Measurements from ENCODE around the gene SASS6.

Gene SASS6

DNA sequence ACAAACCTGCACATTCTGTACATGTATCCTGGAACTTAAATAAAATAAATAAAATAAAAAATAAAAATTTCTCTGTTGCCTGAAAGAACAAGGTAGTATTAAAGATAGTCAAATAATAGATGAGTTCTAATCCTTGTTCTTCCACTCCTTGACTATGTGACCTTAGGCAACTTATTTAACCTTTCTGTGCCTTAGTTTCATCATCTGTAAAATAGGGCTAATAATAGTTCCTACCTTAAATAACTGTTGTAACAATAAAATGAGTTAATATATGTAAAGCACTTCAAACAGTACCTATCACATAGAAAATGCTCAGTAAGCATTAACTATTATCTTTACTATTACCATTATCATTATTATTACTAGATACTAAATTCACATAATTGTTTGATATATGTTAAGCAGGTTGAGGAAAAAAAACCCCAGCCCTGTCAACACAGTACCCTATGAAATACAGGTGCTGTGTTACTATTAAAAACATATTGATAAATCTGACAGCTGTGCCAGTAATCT is 23.1 kb downstream of the SASS6 start:
- no peak for DNase-seq (ENCODE audit: low read depth in 1 of 2, low spot score in 1 of 2)

DNA sequence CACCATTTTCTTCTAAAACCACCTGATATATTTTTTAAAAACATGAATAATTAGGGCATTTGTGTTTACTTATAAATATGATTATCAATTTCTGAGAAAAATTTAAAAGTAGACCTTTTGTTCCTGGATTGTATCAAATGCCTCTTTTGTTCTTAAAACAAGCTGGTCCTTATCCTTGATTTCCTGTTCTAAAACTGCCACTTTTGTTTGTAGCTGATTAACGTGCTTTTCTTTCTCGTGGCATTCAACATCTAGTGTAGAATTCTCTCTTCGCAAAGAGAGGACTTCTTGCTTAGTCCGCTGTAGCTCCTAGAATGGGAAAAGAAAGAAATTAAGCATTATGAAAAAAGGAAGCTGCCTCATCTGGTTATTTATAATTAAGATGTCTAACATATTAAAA is 25.0 kb downstream of the SASS6 start:
- DNase-seq (ENCODE audit: low read depth in 1 of 2, low spot score in 1 of 2), result no peak

DNA sequence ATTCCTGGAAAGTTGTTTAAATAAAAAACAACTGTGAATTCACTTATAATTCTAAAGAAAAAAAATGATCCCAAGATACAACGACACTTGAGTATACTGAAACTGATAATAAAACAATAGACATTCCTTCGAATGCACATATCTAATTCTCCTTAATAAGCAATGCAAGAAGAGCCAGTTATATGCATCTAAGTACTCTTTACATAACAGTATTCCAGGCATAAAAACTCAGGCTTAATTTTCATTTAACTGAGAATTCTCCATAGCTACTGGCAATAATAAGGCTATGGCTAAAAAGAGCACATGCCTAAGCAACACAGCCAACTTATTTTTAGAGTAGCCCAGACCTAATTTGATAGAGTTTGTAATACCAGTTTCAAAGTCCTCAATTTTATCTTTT is 31.2 kb downstream of the SASS6 start:
- no peak for DNase-seq (ENCODE audit: low read depth in 1 of 2, low spot score in 1 of 2)

GRCh38 chr1:100100202-100100601 is 32.5 kb downstream of the SASS6 start:
- DNase-seq (ENCODE audit: low read depth in 1 of 2, low spot score in 1 of 2), result no peak

GRCh38 chr1:100090471-100090870 is 42.3 kb downstream of the SASS6 start:
- no peak for DNase-seq (ENCODE audit: low read depth in 1 of 2, low spot score in 1 of 2)

DNA sequence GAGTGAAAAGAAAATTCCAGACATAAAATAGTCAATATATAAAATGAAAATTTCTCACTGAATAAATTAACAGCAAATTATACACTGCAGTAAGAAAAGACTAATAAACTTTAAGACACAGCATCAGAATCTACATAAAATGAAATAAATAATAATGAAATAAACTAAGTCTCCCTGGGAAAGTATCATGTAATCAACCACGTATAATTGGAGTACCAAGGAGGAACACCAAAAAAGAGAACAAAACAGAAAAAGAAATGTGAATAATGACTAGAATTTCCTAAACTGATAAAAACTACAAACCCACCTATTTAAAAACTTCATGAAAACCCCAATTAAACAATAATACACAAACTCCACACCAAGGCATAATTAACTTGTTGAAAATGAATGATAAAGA is 43.6 kb downstream of the SASS6 start:
- no peak for DNase-seq (ENCODE audit: low read depth in 1 of 2, low spot score in 1 of 2)

- no peak for DNase-seq (ENCODE audit: low read depth in 1 of 2, low spot score in 1 of 2)
Measured at GRCh38 chr1:100087396-100087795, 45.3 kb downstream of the SASS6 start.

DNA sequence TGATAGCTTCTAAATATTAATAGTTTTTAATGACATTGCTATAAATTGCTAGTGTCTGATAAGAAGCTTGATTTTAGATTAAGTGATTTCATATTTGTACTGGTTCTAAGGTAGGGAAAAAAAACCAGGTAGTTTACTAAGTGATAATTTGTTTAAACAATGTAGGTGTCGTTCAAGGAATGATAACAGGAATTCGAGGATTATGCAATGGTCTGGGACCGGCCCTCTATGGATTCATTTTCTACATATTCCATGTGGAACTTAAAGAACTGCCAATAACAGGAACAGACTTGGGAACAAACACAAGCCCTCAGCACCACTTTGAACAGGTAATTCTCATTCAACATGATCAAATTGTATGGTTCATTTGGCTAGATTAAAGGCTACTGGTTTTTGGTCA is 52.4 kb downstream of the SASS6 start:
- DNase-seq (ENCODE audit: low read depth in 1 of 2, low spot score in 1 of 2), result no peak

GRCh38 chr1:100077531-100077930 is 55.2 kb downstream of the SASS6 start:
- no peak for DNase-seq (ENCODE audit: low read depth in 1 of 2, low spot score in 1 of 2)

GRCh38 chr1:100076744-100077143 is 56.0 kb downstream of the SASS6 start:
- no peak for DNase-seq (ENCODE audit: low read depth in 1 of 2, low spot score in 1 of 2)

GRCh38 chr1:100076319-100076718 is 56.4 kb downstream of the SASS6 start:
- no peak for DNase-seq (ENCODE audit: low read depth in 1 of 2, low spot score in 1 of 2)

DNA sequence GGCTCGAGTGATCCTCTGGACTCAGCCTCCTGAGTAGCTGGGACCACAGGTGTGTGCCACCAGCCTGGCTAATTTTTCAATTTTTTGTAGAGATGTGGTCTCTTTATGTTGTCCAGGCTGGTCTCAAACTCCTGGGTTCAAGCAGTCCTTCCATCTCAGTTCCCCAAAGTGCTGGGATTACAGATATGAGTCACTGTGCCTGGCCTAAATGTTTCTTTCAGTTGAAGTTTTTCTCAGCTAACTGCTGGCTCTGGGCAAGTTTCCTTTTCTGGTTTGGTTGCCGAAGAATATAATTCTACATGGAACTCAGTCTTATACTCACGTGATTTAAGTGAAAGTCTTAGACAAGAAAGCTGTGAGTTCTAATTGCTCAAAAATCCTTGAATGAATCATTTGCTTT is 57.0 kb downstream of the SASS6 start:
- DNase-seq (ENCODE audit: low read depth in 1 of 2, low spot score in 1 of 2), result no peak

- no peak for DNase-seq (ENCODE audit: low read depth in 1 of 2, low spot score in 1 of 2)
Measured at GRCh38 chr1:100074604-100075395, 57.9 kb downstream of the SASS6 start.

GRCh38 chr1:100073531-100073930 is 59.2 kb downstream of the SASS6 start:
- no peak for DNase-seq (ENCODE audit: low read depth in 1 of 2, low spot score in 1 of 2)

DNA sequence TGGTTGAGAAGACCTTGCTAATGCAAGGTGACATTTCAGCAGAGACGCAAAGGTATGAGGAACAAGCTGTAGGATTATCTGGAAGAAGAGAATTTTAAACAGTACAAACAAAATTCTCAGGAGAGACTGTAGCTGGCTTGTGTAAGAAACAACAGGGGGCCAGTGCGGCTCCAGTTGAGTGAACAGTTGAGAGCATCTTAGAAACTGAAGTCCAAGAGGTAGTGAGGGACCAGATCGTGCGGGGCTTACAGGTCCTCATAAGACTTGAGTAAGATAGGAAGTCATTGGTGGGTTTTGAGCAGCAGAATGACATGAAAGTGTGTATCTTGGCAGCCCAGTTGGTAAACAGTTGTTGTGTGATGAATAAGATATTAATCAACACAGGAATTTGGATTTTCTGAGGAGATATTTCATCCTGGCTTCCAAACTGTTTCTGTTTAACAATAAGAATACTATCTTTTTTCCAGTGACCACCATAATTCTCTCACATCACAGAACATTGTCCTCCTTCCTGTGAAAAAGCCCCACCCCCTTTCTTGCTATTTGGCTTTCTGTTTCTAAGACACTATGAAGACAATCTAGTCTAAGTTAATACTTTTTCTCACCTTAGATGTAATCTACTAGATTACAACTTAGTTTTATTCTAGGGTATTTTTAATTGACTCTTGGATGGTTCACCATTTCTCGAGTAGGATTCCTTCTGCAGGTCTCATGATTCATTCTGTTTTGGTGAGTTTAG is 62.4 kb downstream of the SASS6 start:
- no peak for DNase-seq (ENCODE audit: low read depth in 1 of 2, low spot score in 1 of 2)

DNA sequence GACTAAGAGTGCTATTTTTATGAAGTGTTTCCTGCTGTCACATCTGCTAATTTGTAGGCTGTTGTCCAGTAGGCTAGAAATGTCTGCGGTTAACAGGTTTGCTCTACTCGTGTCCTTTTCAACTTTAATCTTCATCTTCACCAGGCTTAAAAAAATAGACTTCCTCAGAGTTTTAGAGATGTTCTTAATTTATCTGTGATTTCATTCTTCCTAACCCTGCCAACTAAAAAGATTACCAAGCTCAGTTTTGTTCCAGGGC is 66.8 kb downstream of the SASS6 start:
- DNase-seq (ENCODE audit: low read depth in 1 of 2, low spot score in 1 of 2), result no peak

GRCh38 chr1:100065183-100065968 is 67.4 kb downstream of the SASS6 start:
- DNase-seq (ENCODE audit: low read depth in 1 of 2, low spot score in 1 of 2), result no peak

GRCh38 chr1:100061681-100062080 is 71.0 kb downstream of the SASS6 start:
- no peak for DNase-seq (ENCODE audit: low read depth in 1 of 2, low spot score in 1 of 2)

DNA sequence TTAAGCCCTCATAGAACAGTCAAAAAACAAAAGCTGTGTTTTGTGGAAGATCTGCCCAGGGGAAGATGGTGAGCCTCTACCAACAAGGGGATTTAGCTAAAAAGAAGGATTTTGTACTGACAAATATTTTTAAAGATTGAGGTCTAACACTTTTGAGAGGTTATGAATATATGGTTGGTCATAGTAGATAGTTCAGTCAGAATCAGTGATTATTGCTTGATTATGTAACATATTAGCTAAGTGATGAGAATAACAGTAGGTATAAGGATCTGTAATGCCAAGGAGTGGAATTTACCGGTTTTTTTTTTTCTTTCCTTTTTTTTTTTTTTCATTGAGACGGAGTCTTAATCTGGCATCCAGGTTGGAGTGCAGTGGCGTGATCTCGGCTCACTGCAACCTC is 79.0 kb downstream of the SASS6 start:
- no peak for DNase-seq (ENCODE audit: low read depth in 1 of 2, low spot score in 1 of 2)

DNA sequence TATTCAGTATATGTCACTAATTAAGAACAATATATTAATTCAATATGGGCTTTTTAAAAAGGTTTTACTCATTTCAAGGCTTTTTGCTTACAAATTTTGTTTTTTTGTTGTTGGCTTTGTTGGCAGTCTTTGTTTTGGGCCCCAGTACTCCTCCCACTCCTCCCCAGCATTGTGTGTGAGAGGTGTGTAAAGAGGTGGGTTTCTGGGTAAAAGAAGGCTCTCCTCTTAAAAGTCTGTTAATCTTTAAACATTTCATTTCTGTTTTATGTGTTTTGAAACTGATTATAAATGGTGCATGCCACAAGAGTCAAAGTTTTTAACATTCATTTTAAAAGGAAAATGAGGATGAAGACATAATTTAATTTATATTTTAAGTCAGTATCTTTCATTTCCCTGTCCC is 79.6 kb downstream of the SASS6 start:
- no peak for DNase-seq (ENCODE audit: low read depth in 1 of 2, low spot score in 1 of 2)

DNA sequence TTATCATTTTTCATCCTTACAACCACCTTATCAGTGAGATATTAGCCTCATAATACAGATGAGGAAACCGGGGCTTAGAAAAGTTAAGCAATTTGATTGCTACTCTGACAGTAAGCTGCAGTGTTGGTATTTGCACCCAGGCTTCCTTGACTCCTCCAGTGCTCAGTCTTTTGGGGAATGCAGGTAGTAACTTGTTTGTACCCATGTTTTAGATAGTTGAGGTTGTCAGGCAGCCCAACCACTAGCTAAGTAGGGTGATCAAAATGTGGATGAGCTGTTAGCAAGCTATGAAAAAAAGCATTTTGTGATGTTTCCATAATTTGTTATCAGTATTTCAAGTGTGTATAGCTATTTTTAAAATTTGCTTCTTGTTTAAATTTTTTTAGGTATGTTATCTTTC is 80.8 kb downstream of the SASS6 start:
- no peak for DNase-seq (ENCODE audit: low read depth in 1 of 2, low spot score in 1 of 2)

GRCh38 chr1:100051401-100051800 is 81.3 kb downstream of the SASS6 start:
- DNase-seq (ENCODE audit: low read depth in 1 of 2, low spot score in 1 of 2), result no peak

Data from stimulated activated CD4-positive, alpha-beta T cell treated with anti-CD3 and anti-CD28 coated beads, Interleukin-15, amount 100 ng/mL, for 1 hour (primary cell).